GM18861 (cell line): ENCODE results near the gene SMPD2.
"Not testable (repeated sequence)": the region's sequence is repeated elsewhere in the genome, so short reads cannot be mapped to it uniquely, and the experiment has no call there.

Experiments used
- ATAC-seq: cut with Tn5 transposase; IDR thresholded peaks from one replicate; pipeline ENCODE4 v1.9.1; 2021; ENCODE audit not compliant: unreplicated experiment

SMPD2 gene

GRCh38 chr6:109458774-109459531, 18.4 kb downstream of the SMPD2 start:
- peak; percentile 33 for ATAC-seq

GRCh38 chr6:109460161-109460829, 19.8 kb downstream of the SMPD2 start:
- no peak for ATAC-seq

- ATAC-seq, result not testable (repeated sequence)
Measured at GRCh38 chr6:109461205-109461604, 20.7 kb downstream of the SMPD2 start.

GRCh38 chr6:109461733-109462526, 21.4 kb downstream of the SMPD2 start:
- ATAC-seq, result no peak

GRCh38 chr6:109465772-109466171, 25.2 kb downstream of the SMPD2 start:
- ATAC-seq, result no peak

GRCh38 chr6:109466212-109466923, 25.8 kb downstream of the SMPD2 start:
- no peak for ATAC-seq

GRCh38 chr6:109467696-109468095, 27.2 kb downstream of the SMPD2 start:
- ATAC-seq, result no peak

GRCh38 chr6:109469591-109470189, 29.2 kb downstream of the SMPD2 start:
- ATAC-seq, result no peak

- no peak for ATAC-seq
Measured at GRCh38 chr6:109471105-109471810, 30.7 kb downstream of the SMPD2 start.

GRCh38 chr6:109472132-109472995, 31.8 kb downstream of the SMPD2 start:
- peak; percentile 63 for ATAC-seq

GRCh38 chr6:109473120-109473519, 32.6 kb downstream of the SMPD2 start:
- ATAC-seq, result no peak

- ATAC-seq, result no peak
Measured at GRCh38 chr6:109474995-109475394, 34.5 kb downstream of the SMPD2 start.

- ATAC-seq, result no peak
Measured at GRCh38 chr6:109475625-109476024, 35.1 kb downstream of the SMPD2 start.

GRCh38 chr6:109477184-109477583, 36.7 kb downstream of the SMPD2 start:
- ATAC-seq, result no peak

- ATAC-seq, result peak; percentile 74
Measured at GRCh38 chr6:109477725-109478124, 37.2 kb downstream of the SMPD2 start.

GRCh38 chr6:109478222-109478805, 37.8 kb downstream of the SMPD2 start:
- ATAC-seq, result no peak

GRCh38 chr6:109478841-109479624, 38.5 kb downstream of the SMPD2 start:
- ATAC-seq, result no peak

- no peak for ATAC-seq
Measured at GRCh38 chr6:109480993-109481480, 40.5 kb downstream of the SMPD2 start.
